NCI-H510A treated with DMSO at 0.1 percent for 48 hours (cell line): Measurements from ENCODE around the gene COL12A1.
"Not testable (repeated sequence)": the region's sequence is repeated elsewhere in the genome, so short reads cannot be mapped to it uniquely, and the experiment has no call there.

Source experiments
- DNase-seq: peaks from one replicate; lab custom pipeline; 2025; lab: John Stamatoyannopoulos, UW

The COL12A1 gene

GRCh38 chr6:75211920-75212590 is 6.2 kb upstream of the COL12A1 start:
- no peak for DNase-seq

- DNase-seq: peak; percentile 42
Observed at GRCh38 chr6:75210885-75211739, 5.3 kb upstream of the COL12A1 start.

- no peak for DNase-seq
Observed at GRCh38 chr6:75209184-75209723, 3.4 kb upstream of the COL12A1 start.

- DNase-seq: peak; percentile 72
Observed at GRCh38 chr6:75208298-75209183, 2.7 kb upstream of the COL12A1 start.

GRCh38 chr6:75206576-75207342 is 906 bp upstream of the COL12A1 start:
- DNase-seq: no peak

- DNase-seq: no peak
Observed at GRCh38 chr6:75204959-75205775, 686 bp downstream of the COL12A1 start.

- peak; percentile 24 for DNase-seq
Observed at GRCh38 chr6:75204217-75204958, 1.5 kb downstream of the COL12A1 start.

- DNase-seq: no peak
Observed at GRCh38 chr6:75203721-75204120, 2.1 kb downstream of the COL12A1 start.

- no peak for DNase-seq
Observed at GRCh38 chr6:75202676-75203131, 3.1 kb downstream of the COL12A1 start.

GRCh38 chr6:75201901-75202672 is 3.8 kb downstream of the COL12A1 start:
- DNase-seq: peak; percentile 24

GRCh38 chr6:75201021-75201420 is 4.8 kb downstream of the COL12A1 start:
- no peak for DNase-seq

GRCh38 chr6:75199889-75200288 is 6.0 kb downstream of the COL12A1 start:
- no peak for DNase-seq

GRCh38 chr6:75196081-75196687 is 9.7 kb downstream of the COL12A1 start:
- DNase-seq: no peak

GRCh38 chr6:75188221-75188925 is 17.5 kb downstream of the COL12A1 start:
- DNase-seq: no peak

GRCh38 chr6:75186581-75186980 is 19.3 kb downstream of the COL12A1 start:
- DNase-seq: not testable (repeated sequence)

GRCh38 chr6:75183099-75183541 is 22.7 kb downstream of the COL12A1 start:
- DNase-seq: no peak

- DNase-seq: no peak
Observed at GRCh38 chr6:75180864-75181263, 25.0 kb downstream of the COL12A1 start.

GRCh38 chr6:75178757-75179156 is 27.1 kb downstream of the COL12A1 start:
- no peak for DNase-seq
